COLO829 (cell line): ENCODE measurements around the gene SELL.
"Not testable (repeated sequence)": the region's sequence is repeated elsewhere in the genome, so short reads cannot be mapped to it uniquely, and the experiment has no call there.

Experiments
- DNase-seq: peaks from one replicate; pipeline ENCODE4 v3.0.0; 2012; ENCODE audit warnings: low spot score

The SELL gene

DNA sequence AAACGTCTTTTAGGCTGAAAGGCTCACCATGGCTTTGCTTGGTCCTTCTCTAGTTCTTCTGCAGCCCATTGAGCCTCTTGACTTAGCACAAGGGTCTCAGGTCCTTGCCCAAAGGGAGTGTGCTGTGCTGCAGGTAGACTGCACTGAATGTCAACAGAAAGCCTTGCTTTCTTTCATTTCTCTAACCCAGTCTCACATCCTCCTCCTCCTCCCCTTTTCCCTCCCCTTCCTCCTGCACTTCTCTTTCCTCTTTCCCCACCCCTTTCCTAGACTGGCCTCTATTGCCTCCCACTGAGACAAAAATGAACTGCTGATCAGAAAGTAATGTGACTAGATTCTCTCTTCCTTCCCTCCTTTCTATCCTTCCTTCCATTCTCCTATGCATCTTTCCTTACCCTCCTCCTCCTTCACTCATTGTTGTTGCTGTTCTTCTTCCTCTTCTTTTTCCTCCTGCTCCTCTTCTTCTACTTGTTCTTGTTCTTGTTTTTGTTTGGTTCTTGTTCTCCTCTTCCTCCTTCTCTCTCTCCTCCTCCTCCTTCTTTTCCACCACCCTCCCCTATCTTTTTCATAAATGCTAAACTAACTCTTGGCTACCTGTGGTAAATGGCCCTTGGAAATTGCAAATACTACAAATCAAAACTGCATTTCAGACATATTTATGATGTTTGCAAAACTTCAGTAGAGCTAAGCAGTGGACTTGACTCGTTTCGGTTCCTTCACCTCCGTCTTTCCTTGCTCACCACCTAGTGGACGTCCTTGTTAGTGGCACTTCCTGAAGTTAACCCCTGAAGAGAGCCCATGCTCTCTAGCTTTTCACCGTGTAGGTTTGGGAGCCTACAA, at the start of gene SELL:
Gene SELL (minus strand): TSS at position 152 of the 840 bp plus-strand sequence. CDS start 122 bp downstream, at position 30.
- DNase-seq: peak; percentile 67

DNA sequence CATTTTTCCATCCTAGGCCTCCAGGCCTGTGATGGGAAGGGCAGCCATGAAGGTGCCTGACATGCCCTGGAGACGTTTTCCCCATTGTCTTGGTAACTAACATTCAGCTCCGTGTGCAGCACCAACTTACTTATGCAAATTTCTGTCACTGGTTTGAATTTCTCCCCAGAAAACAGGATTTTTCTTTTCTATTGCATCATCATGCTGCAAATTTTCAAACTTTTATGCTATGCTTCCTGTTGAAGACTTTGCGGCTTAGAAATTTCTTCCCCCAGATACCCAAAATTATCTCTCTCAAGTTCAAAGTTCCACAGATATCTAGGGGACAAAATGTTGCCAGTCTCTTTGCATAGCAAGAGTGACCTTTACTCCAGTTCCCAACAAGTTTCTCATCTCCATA, 47.6 kb upstream of the SELL start:
- no peak for DNase-seq

DNA sequence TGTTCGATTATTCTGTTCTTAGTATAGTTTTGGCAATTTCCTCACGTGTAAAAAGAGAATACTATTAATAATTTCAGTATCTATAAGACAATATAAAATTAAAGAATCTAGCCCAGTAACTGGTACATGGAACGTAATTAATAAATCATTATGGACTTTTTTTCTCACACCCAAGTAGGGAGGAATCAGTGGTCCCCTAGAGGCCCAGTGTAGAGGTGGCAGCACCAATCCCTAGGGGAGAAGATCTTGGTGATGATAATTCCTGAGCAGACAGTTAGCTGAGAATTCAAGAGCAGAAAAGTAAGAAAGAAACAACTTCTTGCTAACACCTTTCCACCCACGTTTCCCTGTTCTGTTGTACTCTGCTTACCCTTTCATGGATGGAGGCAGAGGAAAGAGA, 42.1 kb upstream of the SELL start:
- DNase-seq: no peak

DNA sequence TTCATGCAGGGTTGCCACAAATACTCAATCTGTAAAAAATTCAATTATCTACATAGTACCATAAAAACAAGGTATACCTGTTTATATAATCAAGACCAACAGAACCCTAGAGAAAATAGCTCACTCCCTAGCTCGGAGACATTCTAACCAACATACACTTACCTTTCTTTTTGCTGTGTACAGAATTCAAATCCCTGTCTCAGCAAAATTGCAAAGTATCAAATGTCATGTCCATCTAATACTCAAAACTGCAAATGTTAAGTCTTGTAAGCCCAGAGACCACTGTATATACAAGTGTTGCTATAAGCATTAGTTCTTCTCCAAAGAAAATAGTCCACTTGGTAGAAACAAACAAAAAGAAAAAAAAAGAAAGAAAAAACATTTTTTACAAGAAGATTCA, 38.6 kb upstream of the SELL start:
- no peak for DNase-seq

DNA sequence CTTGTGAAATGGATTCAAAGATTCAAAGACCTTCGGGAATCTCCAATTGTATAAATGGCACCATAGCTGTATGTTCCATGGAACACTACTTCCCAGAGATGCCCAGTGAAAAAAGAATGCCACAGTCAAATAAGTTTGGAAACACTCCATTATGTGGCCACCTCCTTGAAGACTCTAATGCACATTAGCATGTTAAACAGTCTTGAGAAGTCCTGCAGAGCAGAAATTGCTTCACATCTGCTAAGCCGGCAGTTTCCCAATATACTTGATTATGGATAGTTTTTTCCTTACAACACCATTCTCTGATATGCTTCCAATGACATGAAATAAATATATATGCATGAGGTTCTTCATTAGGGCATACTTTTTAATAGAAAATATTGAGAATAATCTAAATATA, 35.1 kb upstream of the SELL start:
- DNase-seq: no peak

DNA sequence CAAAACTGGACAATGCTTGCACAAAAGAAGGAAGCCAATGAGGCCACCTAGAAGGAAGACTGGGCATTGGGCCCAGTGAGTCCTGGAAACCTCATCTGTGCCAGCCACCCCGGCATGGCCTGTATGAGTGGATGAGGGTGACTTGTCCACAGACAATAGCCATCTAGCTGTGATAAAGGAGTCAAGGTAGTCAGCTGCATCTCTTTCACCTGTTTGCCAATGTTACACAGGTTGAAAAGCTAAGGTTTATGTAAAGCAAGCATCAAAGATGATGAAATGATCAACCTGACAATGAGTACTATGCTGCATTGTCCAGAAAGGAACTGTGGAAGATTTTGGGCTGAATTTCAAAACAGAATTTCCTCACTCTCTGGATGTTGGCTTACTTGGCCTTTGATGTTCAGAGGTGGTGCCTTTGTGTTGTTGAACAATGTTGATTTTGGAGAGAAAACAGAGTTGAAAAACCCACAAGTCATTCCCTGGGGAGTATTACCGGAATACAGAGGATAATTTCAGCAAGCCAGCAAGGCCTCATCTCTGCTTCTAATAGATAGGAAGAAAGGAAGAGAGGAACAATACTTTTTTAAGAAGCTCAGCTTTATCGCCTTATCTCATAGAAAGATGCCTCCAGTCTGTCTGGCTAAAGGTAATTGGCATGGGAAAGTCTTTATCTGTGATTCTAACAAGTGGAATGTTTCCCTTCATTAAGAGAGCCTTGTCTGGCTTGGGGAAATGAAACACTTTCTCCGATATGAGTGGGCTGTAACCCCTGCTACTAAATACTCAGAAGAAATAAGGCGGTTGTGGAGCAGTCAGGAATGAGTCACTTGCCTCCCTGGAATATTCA, 33.8 kb upstream of the SELL start:
- DNase-seq: peak; percentile 67

DNA sequence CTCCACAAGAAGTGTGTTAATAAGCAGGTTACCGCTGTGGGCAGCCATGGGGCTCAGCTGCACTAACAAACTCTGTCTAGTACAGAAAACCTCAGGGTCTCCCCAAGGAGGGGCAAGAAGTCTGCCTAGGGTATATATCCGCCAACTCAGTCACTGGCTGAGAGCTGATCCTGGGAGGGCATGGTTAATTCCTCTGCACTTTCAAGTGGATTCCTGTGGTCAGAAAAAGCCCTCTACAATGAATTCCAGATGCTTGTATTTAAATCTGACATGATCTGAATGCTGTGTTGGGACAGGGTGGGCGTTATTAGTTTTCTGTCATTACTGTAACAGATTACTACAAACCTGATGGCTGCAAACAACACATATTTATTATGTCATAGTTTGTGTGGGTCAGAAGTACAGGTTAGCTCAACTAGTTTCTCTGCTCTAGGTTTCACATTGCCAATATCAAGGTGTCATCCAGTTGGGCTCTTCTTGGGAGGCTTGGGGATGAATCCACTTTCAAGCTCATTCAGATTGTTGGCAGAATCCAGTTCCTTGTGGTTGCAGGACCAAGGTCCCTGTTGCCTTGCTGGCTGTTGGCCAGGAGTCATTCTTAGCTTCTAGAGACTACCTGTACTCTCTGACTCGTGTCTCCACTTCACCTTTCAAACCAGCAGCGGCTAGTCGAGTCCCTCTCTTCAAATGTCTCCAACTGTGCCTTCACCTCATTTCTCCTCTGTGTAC, 30.4 kb upstream of the SELL start:
- DNase-seq: no peak

DNA sequence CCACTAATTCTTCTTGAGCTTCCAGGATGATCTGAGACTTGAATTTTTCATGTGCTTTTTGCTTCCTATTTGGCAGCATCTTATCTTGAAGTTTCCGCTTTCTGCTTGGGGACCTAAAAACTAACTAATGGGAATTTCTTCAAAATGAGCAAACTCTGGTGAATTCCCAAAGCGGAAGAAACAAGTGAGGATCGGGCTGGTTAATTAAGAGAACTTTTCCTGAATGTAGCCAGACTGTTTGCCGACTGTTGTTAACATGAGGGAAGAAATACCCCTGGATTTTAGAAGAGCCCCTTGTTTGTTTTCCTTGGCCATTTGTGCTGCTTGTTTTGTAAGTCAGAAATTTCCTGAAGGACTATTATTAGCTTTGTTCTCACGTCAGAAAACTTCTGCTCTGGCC, 28.6 kb upstream of the SELL start:
- no peak for DNase-seq

DNA sequence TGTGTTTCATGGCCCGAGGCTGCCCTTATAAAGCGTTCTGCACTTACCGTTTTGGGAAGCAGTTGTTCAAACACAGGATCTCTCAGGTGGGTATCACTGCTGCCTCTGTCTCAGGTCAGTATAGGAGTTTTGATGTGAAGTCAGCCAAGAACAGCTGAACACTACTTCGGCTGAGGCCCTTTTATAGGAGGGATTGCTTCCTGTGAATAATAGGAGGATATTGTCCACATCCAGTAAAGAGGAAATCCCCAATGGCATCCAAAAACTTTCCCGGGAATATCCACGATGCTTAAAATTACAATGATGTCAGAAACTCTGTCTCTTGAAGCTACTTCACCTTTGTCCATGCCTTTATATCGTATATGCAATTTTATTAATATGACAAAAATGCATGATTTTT, 22.5 kb upstream of the SELL start, which contains the start of gene SELE:
Gene SELE (minus strand): TSS at position 156 of the 400 bp plus-strand sequence. CDS start 467 bp downstream, outside the sequence.
- DNase-seq: no peak

DNA sequence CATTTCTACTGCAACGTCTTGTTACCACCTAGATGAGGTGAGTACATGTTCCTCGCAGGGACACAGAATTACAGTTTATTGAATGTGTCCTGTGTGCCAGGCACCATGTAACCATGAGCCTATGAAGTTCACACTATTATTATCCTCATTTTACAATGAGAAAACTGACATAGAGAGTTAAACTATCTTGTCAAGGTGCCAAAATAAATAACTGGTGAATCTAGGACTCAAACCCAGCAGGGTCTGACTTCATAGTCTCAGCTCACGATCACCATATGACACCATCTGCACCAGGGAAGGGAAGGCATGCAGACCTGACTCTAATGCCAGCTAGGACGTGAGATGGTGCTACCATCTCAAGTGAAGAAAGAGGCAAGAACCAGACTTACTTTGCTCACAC, 20.0 kb upstream of the SELL start:
- no peak for DNase-seq

DNA sequence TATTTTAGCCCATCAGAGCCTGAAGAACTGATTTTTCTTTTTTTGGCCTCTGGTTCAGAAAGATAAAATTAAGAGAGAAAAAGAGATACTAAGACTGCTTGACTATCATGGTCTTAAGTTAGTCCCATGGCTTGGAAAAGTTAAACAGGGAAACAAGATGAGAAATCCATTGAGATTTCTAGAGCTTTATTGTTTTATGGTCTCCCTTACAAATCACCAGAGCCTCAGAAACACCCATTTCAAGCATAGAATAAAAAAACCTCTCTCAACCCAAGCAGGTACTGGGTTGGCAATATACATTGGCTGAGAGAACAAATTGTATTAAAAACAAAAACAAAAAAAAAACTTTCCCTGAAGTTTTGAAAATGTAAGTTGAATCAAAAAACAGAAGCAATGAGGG, 18.6 kb upstream of the SELL start:
- no peak for DNase-seq

DNA sequence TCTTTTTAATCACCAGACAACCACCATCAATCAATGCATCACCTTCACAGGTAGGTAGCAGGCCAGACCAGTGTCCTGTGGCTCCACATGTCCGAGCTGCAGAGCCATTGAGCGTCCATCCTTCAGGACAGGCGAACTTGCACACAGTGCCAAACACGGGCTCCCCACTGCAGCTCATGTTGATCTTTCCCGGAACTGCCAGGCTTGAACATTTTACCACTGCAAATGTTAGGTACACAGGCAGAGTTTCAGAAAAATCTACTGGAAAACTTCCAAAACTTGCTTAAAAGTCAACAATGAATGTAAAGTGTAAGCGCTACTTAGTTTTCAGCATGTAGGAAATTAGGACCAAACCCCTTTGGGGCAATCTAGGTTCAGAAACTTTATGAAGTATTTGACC, 15.9 kb upstream of the SELL start:
- no peak for DNase-seq

DNA sequence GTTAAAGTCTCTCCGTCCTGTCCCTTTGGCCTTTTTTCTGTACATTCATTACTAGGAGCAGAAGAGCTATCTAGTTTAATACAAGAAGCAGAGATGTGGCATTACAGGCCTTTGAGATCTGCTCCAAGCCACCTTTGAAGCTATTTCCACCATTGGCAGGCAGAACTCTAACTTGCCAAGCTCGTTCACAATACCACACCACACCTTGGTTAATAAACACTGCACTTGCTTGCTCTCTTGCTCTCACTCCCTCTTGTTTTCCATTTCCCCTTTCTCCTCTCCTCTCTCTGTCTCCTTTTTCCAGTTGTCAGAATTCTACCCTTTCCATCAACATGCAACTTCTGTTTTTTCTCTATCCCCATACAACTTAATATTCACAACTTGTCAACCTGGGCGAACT, 15.4 kb upstream of the SELL start:
- no peak for DNase-seq

DNA sequence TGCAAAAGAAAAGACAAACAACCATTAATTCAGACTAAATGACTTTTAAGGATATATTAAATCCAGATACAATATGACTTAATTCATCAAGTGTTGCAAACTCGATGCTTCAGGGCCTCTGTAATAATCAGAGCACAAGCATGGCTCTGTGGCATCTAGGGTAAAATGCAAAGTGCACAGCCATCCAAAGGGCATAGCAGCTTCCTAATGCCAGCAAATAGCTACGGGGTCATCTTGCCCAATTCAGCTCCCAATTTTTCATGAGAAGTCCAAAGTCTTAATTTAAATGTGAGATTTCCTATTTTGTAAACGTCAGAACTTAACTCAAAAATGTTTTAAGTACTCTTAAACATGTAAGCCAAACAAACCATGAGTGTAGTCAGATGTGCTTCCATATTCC, 14.5 kb upstream of the SELL start:
- DNase-seq: no peak

DNA sequence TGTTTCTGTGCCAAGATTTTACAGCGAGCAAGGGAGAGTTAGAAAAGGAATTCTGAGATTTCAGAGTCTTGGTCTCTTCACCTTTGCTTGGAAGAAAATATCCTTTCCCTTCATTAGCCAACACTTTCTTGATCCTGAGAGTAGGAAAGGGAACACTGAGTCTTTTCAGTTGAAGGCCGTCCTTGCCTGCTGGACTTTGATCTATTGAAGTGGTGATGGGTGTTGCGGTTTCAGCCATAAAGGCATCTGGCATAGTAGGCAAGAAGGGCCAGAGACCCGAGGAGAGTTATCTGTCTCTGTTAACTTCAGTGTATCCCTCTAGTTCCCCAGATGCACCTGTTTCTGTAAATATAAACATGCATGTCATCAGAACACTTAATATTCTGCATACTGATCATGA, 12.7 kb upstream of the SELL start:
- DNase-seq: no peak

DNA sequence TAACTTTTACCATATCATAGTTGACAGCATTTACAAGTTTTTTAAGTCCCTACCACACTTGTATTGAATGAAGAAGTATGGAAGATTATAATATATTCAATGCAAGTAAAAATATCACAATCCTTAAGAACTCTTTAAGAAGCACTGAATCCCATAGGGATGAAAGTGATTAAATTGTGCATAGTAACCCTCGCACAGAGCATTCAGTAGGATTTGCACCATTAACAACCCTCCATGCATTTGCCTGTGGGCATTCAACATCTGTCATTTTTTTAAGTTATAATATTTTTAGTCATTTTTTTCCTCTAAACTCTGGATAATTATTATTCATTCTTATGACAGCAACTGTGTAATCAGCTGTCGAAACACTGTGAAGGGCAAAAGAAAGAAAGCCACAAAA, 12.3 kb upstream of the SELL start:
- DNase-seq: no peak

DNA sequence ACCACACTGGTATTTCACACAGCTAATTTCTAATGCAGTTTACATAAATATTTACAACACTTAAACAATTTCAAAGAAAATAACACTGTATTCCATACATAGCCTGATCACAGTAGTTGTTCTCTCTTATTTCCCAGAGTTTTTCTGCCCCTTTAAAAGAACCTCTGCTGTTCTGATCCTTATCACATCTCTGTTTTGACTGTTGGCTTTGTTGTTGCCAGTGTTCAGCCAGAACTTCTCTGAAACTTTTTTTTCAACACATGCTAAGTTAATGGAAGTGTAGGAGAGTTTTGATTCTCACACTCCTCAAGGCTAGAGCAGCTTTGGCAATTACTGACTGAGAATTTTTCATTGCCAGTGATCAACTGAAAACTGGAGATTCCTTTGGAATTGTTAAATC, 11.4 kb upstream of the SELL start:
- DNase-seq: peak; percentile 56

DNA sequence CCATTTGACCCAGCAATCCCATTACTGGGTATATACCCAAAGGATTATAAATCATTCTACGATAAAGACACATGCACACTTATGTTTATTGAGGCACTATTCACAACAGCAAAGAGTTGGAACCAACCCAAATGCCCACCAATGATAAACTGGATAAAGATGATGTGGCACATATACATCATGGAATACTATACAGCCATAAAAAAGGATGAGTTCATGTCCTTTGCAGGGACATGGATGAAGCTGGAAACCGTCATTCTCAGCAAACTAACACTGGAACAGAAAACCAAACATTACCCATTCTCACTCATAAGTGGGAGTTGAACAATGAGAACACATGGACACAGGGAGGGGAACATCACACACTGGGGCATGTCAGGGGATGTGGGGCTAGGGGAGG, 3.7 kb upstream of the SELL start:
- DNase-seq: not testable (repeated sequence)

DNA sequence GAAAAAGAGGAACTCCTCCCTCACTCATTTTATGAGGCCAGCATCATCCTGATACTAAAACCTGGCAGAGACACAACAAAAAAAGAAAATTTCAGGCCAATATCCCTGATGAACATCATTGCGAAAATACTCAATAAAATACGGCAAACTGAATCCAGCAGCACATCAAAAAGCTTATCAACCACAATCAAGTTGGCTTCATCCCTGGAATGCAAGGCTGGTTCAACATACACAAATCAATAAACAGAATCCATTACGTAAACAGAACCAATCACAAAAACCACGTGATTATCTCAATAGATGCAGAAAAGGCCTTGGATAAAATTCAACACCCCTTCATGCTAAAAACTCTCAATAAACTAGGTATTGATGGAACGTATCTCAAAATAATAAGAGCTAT, 1.7 kb upstream of the SELL start:
- not testable (repeated sequence) for DNase-seq

DNA sequence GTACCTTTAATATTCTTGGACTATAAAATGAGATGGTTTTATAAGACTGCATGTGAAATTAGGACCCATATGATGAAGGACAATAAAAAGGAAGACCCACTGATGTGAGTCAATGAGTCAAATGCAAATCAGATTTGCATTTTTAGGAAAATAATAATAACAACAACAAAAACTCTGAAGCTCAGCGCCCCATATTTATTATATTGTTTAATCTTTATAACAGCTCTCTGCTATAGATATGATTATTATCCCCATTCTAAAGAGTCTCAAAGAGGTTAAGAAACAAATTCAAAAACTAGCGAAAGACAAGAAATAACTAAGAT, 850 bp upstream of the SELL start:
- no peak for DNase-seq

DNA sequence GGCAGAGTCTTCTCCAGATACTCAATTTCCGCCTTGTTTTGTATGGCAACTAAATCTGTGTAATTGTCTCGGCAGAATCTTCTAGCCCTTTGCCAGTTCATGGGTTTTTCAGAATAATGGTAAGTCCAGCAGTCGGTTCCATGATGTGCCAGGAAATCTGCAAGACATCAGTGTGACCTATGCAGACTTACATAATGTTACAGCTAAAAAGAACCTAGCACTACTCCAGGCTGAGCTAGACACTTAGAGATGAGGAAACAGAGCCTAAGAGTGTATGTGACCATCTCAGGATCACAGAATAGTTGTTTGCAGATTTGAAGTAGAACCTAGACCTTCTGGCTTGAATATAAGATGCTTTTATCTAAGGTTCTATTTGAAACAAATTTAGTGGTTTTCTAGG, 2.8 kb downstream of the SELL start:
- DNase-seq: no peak

DNA sequence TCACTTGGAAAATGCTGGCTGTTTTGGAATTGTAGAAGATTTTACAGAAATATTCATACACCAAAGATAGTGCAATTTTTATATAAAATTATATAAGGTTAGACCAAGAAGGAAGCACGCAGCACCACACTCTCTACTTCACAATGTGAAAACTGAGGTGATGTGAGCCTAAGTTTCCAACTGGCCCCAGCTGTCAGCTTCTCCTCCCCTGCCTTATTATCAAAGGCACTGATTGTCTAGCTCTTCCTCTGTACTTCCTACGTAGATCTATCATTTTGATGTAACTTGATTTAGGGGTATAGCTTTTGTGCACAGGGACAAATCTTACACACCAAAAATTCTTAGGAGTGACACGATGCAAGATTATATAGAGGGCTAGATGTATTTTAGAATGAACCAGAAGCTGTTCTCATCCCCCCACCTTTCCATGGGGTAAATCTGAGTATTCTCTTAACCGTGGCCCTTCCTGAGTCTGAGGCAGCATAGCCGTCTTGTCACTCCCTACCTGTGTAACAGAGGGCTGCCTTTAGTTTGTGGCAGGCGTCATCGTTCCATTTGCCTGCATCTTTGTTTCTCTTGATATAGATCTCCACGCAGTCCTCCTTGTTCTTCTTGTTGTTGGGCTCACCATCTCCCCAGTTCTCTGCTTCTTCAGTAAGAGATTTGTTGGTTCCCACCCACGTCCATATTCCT, 3.4 kb downstream of the SELL start:
- DNase-seq: no peak
